GM12801 (cell line): ENCODE measurements around the gene GAL.

Experiments
- CTCF ChIP-seq: IDR thresholded peaks from one replicate; pipeline ENCODE4 v1.5.1; 2011; ENCODE audit warnings: control low read depth; ENCODE audit not compliant: insufficient read length; ENCODE audit errors: extremely low read depth

Gene GAL

DNA sequence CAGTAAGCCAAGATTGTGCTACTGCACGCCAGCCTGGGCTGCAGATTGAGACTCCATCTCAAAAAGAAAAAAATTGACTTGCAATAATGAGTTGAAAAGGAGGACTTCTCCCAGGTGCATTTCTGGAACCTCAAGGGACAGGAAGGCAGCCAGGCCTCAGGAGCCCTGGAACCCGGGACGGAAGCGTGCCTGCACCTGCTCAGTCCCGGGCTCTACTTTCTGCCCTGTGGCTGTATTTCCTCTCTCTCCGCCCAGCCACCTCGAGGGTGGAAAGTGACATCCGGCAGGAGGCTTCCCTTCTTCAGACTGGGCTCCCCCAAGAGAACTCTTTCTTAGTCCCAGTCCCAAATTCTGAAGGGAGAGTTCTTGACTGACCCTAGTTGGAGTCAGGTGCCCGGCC, 20.2 kb upstream of the GAL start:
- no peak for TF ChIP-seq CTCF

DNA sequence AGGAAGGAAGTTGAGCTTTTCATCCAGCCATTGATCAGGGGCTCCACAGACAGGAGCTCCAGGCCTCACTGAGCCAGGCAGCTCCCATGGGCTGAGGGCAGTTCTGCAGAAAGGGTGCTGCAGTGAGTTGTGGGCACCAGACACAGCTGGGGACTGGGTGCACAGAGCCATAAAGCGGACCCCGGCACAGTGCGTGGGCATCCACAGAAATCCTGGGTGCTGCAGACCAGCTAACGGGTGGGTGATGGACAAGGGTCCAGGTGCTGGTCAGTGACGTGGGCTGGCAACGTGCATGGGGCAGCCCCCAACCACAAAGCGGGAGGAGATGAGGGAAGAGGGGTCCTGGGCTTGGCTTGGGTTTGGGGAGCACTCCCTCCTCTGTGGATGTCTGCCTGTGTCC, 19.4 kb upstream of the GAL start:
- no peak for TF ChIP-seq CTCF

- TF ChIP-seq CTCF = no peak
Observed at GRCh38 chr11:68665436-68665835, 18.9 kb upstream of the GAL start.

GRCh38 chr11:68666849-68667248, 17.5 kb upstream of the GAL start:
- TF ChIP-seq CTCF = no peak

- TF ChIP-seq CTCF = no peak
Observed at GRCh38 chr11:68667511-68668500, 16.5 kb upstream of the GAL start.

GRCh38 chr11:68669301-68670090, 14.8 kb upstream of the GAL start:
- TF ChIP-seq CTCF = no peak

DNA sequence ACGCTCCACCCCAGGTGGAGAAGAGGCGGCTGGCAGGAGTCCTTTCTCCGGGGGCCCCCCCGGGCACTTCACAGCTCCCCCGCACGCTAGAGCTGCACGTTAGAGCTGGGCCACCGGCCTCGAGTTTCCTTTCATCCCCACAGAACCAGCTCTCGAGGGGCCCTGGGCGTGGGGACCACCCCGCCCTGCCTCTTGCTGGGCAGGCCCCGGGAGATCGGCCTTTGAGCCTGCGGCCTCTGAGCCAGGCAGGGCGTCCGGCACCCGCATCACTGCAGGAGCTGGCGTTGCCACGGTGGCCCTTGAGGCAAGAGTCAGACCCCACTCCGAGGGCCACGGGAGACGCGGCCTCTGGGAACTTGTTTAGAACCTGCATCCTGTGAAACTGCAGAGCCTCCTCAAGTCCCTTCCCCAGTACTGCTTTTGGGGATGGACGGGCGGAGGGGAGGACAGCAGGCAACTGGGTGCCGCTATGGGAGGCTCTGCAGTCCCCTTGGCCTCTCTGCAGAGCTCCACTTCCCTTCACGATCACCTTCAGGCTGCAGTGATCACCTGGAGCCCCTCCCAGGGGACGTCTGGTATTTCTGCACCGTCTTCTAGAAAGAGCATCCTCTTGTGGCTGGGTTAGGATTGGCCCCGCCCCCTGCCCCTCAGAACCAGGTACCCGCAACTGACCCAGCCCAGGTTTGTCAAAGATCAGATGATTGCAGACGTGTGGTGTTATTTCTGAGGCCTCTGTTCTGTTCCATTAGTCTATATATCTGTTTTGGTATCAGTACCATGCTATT, 13.9 kb upstream of the GAL start:
- TF ChIP-seq CTCF = no peak
